ENCODE measurements around the gene CDCA3.
A peak's percentile ranks its signal among the peaks of the same experiment; 100 is the strongest.
"Not testable (repeated sequence)": the region's sequence is repeated elsewhere in the genome, so short reads cannot be mapped to it uniquely, and the experiment has no call there.

The CDCA3 gene

DNA sequence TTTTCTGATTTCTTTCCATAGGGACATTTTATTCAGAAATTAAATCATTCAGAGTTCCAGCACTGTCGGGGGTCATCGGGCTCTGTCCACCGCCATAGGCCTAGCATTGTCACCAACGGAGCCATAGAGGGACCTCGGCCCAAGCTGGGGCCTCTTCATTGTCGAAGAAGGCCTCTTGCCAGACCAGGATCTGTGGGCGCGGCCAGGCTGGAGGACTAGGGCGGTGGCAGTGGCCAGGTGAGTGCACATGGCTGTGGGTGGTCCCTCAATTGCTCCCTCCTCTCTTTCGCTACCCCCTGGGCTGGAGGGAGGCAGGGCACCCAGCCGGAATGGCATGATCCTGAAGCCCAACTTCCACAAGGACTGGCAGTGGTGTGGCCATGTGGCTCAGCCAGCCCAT, 32.6 kb upstream of the CDCA3 start:
- Mint-ChIP-seq H3K27me3 (no peaks in the 10 kb centered on the region), H3K4me1 (ENCODE audit: low read depth) (no peaks in the 10 kb centered on the region), H3K27ac (no peak overlapping the region), H3K4me3 (no peak overlapping the region), H3K9me3 (ENCODE audit: low read depth) (no peaks in the 10 kb centered on the region), H3K36me3 (peaks cover 2% of the 10 kb centered on the region)

DNA sequence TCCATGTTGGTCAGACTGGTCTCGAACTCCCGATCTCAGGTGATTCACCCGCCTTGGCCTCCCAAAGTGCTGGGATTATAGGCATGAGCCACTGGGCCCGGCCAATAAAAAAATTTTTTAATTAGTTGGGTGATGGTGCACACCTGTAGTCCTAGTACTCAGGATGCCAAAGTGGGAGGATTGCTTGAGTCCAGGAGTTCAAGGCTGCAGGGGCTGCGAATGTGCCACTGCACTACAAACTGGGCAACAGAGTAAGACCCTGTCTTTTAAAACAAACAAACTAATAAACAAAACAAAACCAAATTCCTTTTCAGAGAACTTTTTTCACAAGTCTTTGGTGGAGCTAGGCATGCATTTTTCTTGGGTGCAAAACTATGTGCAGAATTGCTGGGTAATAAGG, 32.2 kb upstream of the CDCA3 start:
- no peaks in the 10 kb centered on the region for H3K9me3 Mint-ChIP-seq (ENCODE audit: low read depth)
- peaks cover 2% of the 10 kb centered on the region for H3K36me3 Mint-ChIP-seq
- H3K27ac Mint-ChIP-seq: no peak overlapping the region
- H3K27me3 Mint-ChIP-seq: no peaks in the 10 kb centered on the region
- no peak overlapping the region for H3K4me3 Mint-ChIP-seq
- no peaks in the 10 kb centered on the region for H3K4me1 Mint-ChIP-seq (ENCODE audit: low read depth)

DNA sequence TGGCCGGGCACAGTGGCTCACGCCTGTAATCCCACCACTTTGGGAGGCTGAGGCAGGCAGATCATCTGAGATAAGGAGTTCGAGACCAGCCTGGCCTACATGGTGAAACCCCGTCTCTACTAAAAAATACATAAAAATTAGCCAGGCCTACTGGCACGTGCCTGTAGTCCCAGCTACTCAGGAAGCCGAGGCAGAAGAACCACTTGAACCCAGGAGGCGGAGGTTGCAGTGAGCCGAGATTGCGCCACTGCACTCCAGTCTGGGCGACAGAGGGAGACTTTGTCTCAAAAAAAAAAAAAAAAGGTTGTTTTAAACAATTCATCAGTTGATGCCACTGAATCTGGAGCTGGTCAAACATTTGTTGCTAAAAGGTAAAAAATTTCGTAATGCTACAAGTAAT, 28.7 kb upstream of the CDCA3 start:
- H3K36me3 Mint-ChIP-seq; H3K27ac Mint-ChIP-seq; H3K27me3 Mint-ChIP-seq; H3K4me3 Mint-ChIP-seq; H3K4me1 Mint-ChIP-seq (ENCODE audit: low read depth); H3K9me3 Mint-ChIP-seq (ENCODE audit: low read depth): not testable (repeated sequence)

DNA sequence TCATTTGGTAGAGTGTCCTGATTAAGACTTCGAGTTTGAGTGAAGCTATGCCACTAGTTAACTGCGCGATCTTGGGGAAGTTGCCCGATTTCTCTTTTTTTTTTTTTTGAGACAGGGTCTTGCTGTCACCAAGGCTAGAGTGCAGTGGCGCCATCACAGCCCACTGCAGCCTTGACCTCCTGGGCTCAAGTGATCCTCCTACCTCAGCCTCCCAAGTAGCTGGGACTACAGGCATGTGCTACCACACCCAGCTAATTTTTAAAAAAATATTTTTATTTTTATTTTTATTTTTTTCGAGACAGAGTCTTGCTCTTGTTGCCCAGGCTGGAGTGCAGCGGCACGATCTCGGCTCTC, 22.9 kb upstream of the CDCA3 start:
- not testable (repeated sequence) for H3K9me3 Mint-ChIP-seq (ENCODE audit: low read depth)

DNA sequence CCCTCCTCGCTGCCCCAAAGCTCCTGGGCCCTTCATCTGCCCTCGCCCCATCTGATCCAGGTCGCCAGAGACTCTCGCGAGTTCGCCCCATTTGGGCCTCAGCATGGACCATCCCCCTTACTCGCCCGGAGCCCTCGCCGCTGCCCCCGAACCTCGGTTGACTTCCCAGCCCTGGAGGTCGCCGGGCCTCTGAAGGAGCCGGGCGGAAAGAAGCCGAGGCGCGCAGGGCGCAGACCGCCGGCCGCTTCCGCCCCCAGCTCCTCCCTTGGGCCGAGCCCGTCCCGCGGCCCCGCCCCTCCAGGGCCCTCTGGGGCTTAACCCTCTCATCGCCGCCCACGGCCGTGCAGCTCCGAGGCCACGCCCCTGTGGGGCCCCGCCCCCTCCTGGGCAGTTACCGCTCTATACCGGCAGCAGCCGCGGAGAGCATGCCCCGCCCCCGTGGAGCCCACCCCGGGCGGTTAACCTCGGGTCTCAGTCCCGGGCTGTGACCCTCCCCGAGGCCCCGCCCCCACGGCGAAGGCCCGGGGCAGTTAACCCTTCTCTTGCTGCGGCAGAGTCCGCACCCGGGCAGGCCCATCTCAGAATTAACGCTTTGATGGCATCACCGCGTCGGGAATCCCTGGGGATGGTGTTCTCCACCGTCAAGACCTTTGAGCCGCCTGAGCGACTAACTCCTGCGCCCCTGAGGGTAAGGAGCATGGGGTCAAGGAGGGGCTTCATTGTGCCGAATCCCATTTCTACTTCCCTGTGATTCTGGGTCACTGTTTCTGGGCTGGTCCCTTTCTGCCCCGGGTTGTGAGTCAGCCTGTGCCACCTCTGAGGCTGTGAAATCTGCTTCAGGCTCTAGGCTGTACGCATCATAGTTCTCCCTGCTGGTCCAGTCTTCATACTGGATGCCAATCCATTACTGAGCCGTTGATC, 22.3 kb upstream of the CDCA3 start, which contains the start of gene SPSB2:
Gene SPSB2, minus strand, starts transcription at position 210 of the 921 bp plus-strand sequence. CDS start 402 bp downstream, outside the sequence.
- H3K4me3 Mint-ChIP-seq: peak within 1 kb of the TSS; percentile 89
- H3K27ac Mint-ChIP-seq: peak within 1 kb of the TSS; percentile 75
- no peaks in the 10 kb centered on the region for H3K27me3 Mint-ChIP-seq
- H3K4me1 Mint-ChIP-seq (ENCODE audit: low read depth): peaks cover 47% of the 10 kb centered on the region
- no peaks in the 10 kb centered on the region for H3K9me3 Mint-ChIP-seq (ENCODE audit: low read depth)
- H3K36me3 Mint-ChIP-seq: peaks cover 8% of the 10 kb centered on the region

More for the DNA sequence above, 22.9 kb upstream of the CDCA3 start:
- peaks cover 40% of the 10 kb centered on the region for H3K4me1 Mint-ChIP-seq (ENCODE audit: low read depth)
- peak overlapping the region; percentile 75 for H3K27ac Mint-ChIP-seq
- peak overlapping the region; percentile 83 for H3K4me3 Mint-ChIP-seq
- H3K27me3 Mint-ChIP-seq, H3K36me3 Mint-ChIP-seq: not testable (repeated sequence)

DNA sequence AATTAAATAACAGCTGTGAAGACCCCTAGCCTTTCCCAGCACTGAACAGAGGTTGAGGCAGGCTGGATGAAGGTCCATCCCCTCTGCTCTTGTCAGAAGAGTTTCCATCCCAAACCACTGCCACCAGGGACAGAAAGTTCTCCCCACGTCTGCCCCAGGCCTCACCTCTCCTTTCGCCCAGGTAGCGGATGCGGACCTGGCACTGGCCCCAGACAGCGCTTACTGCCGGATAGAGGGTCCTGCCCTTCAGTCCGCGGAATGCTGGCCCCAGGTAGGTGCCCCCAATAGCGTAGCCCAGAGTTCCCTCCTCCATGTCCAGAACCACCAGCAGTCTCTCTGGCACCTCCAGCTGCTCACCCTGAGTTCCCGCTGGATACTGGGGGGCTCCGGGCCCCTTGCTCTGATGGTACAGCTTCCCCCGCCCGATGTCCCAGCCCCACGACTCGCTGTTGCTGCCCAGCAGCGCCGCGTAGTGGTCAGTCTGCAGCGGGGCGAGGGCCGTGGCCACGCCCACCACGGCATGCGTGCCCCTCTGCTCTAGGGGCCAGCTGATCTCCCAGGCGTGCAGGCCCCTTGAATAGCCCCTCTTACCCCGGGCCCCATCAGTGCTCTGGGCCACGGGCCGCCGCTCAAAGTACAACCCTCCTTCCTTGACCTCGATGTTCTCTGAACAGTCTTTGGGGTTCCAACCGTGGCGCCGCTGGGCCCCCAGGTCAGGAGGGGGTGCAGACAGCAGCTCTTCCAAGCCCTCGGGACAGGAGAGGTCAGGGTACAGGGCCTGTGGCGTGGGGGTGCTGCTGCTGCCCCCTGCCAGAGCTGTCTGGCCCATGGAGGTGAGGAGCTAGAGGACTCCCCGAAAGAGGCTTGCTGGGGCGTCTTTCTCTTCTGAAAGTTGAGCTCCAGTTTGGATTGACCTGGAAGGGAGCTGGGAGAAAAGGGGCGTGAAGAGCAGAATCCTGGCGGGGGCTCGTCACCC, 21.3 kb upstream of the CDCA3 start:
- no peaks in the 10 kb centered on the region for H3K27me3 Mint-ChIP-seq
- H3K36me3 Mint-ChIP-seq: peaks cover 8% of the 10 kb centered on the region
- H3K27ac Mint-ChIP-seq: peak overlapping the region; percentile 75

DNA sequence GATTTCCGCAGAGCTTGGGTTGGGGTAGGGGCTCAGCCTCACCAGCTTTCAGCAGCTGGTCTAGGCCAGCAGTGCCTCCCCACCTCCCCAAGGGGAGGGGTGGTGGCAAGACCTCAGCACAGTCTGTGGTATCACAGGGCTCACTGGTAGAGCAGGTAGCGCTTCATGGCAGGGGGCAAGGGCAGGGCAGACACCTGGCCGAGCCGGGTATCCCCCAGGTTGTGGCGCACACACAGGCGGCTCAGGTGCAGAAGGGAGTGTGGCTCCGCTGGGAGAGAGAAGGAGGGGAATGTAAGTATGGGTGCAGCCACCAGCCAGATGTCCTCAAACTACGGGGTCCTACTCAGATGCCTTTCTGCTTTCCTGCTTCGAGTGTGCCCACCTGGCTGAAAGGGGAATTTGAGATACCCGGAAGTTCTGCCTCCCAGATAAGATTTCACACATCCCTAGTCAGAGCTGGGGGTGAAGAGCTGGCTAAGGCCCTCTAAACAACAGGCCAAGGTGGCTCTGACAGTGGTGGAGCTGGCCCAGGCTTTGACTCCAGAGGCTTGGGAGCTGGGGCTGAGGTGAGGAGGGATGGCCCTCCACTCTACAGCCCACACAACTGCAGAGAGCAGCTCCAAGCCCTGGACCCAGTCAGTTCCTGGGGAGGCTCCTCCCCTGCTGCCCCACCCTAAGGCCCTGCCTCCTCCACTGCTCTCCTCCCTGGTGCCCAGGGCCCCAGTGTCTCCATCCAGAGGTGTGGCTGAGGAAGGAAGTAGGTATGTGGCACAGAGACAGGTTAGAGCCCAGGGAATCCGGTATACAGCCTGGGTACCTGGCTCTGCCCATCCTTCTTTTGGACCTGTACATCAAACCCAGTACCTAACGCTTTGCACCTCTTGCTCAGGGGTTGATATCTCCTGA, 20.2 kb upstream of the CDCA3 start:
- Mint-ChIP-seq H3K36me3 (peaks cover 5% of the 10 kb centered on the region), H3K9me3 (ENCODE audit: low read depth) (no peaks in the 10 kb centered on the region), H3K4me3 (peak overlapping the region; percentile 89), H3K27me3 (no peaks in the 10 kb centered on the region), H3K4me1 (ENCODE audit: low read depth) (peaks cover 53% of the 10 kb centered on the region), H3K27ac (peak overlapping the region; percentile 75)

More for the DNA sequence above, 21.3 kb upstream of the CDCA3 start:
- Mint-ChIP-seq H3K9me3 (ENCODE audit: low read depth) (no peaks in the 10 kb centered on the region), H3K4me3 (peak overlapping the region; percentile 89), H3K4me1 (ENCODE audit: low read depth) (peaks cover 47% of the 10 kb centered on the region)

DNA sequence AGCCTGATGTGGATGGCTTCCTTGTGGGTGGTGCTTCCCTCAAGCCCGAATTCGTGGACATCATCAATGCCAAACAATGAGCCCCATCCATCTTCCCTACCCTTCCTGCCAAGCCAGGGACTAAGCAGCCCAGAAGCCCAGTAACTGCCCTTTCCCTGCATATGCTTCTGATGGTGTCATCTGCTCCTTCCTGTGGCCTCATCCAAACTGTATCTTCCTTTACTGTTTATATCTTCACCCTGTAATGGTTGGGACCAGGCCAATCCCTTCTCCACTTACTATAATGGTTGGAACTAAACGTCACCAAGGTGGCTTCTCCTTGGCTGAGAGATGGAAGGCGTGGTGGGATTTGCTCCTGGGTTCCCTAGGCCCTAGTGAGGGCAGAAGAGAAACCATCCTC, 19.2 kb upstream of the CDCA3 start:
- H3K4me3 Mint-ChIP-seq: peak overlapping the region; percentile 89
- not testable (repeated sequence) for H3K9me3 Mint-ChIP-seq (ENCODE audit: low read depth); H3K36me3 Mint-ChIP-seq; H3K27me3 Mint-ChIP-seq
- peaks cover 58% of the 10 kb centered on the region for H3K4me1 Mint-ChIP-seq (ENCODE audit: low read depth)
- H3K27ac Mint-ChIP-seq: peak overlapping the region; percentile 73

DNA sequence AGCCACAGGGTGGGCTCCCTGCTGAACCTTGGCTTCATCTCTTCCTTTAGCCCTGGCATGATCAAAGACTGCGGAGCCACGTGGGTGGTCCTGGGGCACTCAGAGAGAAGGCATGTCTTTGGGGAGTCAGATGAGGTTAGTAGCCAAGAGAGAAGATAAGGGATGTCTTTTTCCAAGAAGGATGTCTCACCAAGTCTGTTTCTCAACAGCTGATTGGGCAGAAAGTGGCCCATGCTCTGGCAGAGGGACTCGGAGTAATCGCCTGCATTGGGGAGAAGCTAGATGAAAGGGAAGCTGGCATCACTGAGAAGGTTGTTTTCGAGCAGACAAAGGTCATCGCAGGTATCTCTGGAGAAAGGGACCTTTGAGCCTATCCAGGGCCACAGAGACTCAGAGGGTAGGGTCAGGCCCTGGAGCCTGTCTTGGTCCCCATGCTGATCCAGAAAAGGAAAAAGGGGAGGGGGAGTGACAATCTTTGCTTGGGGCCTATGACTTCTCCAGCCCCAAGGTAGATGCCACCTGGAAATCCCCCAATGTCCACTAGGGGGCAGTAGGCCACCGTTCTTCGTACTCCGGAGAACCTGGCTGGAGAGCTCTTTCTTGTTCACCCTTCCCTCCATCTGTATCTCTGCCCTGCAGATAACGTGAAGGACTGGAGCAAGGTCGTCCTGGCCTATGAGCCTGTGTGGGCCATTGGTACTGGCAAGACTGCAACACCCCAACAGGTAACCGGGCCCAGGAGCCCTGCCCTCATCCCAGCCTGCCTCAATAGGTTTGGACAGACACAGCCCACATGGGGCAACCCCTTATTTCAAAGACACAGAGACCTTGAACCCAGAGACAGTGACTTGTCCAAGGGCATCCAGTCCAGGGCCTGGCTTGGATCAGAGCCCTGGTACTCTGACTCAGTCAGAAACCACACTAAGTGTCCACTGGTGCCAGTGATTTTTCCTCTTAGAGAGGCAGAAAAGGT, 18.2 kb upstream of the CDCA3 start:
- H3K27me3 Mint-ChIP-seq: no peaks in the 10 kb centered on the region
- H3K4me3 Mint-ChIP-seq: peak overlapping the region; percentile 93
- peaks cover 3% of the 10 kb centered on the region for H3K36me3 Mint-ChIP-seq
- H3K27ac Mint-ChIP-seq: peak overlapping the region; percentile 84
- H3K9me3 Mint-ChIP-seq (ENCODE audit: low read depth): no peaks in the 10 kb centered on the region
- H3K4me1 Mint-ChIP-seq (ENCODE audit: low read depth): peaks cover 56% of the 10 kb centered on the region

DNA sequence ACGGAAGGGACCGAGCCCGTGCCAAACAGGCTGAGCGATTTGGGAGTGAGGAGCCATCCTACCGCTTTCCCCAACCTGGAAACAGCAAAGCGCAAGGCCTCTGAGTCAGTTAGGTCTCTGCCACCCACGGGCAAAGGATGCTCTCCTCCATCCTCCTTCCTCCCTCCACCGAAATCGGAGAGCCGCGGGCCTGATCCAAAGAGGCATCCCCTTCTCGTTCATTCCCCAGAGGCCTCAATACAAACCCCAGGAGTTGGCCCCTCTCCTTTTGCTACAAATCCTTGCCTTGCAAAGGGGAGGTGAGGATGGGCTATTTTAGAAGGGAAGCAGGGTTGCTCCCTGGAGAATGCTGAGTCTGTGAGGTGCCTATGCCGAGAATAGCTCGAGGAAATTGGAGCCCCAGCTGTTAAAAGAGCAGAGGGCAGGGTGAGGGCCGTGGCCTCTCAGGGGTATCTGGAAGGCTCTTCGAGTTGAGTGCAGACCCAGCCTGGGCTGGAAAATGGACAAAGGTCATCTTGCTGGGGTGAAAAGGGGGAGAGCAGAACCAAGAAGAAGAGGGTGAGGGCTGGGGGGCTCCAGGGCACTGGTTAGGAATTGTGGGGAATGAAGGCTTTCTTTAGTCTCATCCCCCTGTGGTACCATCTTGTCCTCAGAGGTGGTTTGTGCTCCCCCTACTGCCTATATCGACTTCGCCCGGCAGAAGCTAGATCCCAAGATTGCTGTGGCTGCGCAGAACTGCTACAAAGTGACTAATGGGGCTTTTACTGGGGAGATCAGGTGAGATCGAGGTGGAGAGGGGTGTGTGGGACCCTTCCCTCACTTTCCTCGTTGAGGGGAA, 17.3 kb upstream of the CDCA3 start:
- no peaks in the 10 kb centered on the region for H3K9me3 Mint-ChIP-seq (ENCODE audit: low read depth)
- H3K4me1 Mint-ChIP-seq (ENCODE audit: low read depth): peaks cover 52% of the 10 kb centered on the region
- peaks cover 3% of the 10 kb centered on the region for H3K36me3 Mint-ChIP-seq
- peak overlapping the region; percentile 84 for H3K27ac Mint-ChIP-seq
- no peaks in the 10 kb centered on the region for H3K27me3 Mint-ChIP-seq
- H3K4me3 Mint-ChIP-seq: peak overlapping the region; percentile 93

DNA sequence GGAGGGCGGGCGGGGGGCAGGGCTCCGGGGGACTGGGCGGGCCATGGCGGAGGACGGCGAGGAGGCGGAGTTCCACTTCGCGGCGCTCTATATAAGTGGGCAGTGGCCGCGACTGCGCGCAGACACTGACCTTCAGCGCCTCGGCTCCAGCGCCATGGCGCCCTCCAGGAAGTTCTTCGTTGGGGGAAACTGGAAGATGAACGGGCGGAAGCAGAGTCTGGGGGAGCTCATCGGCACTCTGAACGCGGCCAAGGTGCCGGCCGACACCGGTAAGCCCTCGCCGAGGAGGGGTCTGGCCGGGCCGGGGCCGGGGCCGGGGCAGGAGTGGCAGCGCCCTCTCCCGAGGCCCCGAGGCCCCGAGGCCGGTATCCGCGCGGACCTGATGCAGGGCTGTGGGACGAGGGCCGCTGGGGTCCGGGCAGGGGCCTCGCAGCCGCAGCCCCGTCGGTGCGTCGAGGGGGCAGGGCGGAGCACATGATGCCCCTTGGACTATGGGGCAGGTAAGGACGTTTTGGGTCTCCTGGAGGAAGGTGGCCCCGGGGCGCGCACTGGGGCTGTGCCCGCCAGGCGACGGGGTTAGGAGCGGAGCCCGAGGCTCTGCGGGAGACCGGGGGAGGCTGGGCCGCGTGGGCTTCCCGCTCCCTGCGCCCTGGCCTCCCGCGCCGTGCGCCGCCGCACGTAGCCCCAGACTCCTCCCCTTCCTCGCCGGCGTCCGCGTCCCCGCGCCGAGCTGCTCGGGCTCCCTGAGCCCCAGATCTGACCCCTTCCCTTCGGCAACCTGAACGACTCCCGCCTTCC, 16.5 kb upstream of the CDCA3 start, which contains the start of gene TPI1:
Gene TPI1, plus strand, starts transcription at position 119 of the 798 bp plus-strand sequence. Its CDS starts 36 bp downstream, at position 155.
- no peaks in the 10 kb centered on the region for H3K9me3 Mint-ChIP-seq (ENCODE audit: low read depth)

DNA sequence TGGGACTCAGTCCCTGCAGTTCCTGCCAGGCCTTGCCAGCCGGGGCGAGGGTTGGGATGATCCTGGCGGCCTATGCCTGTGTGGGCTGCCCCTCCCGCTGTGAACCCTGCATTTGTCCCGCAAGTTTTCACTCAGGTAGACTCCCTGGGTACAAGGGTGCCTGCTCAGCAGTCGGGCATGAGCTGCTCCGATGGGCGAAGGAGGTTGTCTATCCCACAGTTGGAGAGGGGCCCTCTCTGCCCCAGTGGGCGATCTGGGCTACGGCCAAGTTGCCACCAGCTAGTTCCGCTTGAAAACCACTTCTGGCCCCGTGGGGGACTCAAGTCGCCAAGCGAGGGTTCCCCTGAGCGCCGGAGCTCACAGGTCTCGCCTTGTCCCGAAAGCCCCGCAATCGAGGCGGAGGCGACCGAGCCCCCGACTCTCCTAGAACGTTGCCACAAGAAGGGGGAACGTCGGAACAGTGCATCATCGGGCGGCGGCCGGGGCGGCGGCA, 15.9 kb upstream of the CDCA3 start:
- H3K27ac Mint-ChIP-seq: peak overlapping the region; percentile 77
- H3K36me3 Mint-ChIP-seq: peaks cover 3% of the 10 kb centered on the region
- no peaks in the 10 kb centered on the region for H3K9me3 Mint-ChIP-seq (ENCODE audit: low read depth)

More for the DNA sequence above, 16.5 kb upstream of the CDCA3 start, which contains the start of gene TPI1:
- peak within 1 kb of the TSS; percentile 94 for H3K4me3 Mint-ChIP-seq
- H3K4me1 Mint-ChIP-seq (ENCODE audit: low read depth): peaks cover 52% of the 10 kb centered on the region
- peak within 1 kb of the TSS; percentile 95 for H3K27ac Mint-ChIP-seq
- H3K27me3 Mint-ChIP-seq: no peaks in the 10 kb centered on the region
- peaks cover 3% of the 10 kb centered on the region for H3K36me3 Mint-ChIP-seq

More for the DNA sequence above, 15.9 kb upstream of the CDCA3 start:
- Mint-ChIP-seq H3K27me3 (no peaks in the 10 kb centered on the region), H3K4me1 (ENCODE audit: low read depth) (peaks cover 48% of the 10 kb centered on the region), H3K4me3 (peak overlapping the region; percentile 94)
